NT2/D1 (cell line): ENCODE results near the gene CRP.
"Not testable (repeated sequence)": the region's sequence is repeated elsewhere in the genome, so short reads cannot be mapped to it uniquely, and the experiment has no call there.

ENCODE experiments used
- DNase-seq: peaks from one replicate; pipeline ENCODE4 v3.0.0-alpha.2; 2011; ENCODE audit warnings: low read depth, low spot score
- H3K27me3 ChIP-seq: 2 replicates; pipeline ENCODE4 v1.6.0; 2011; ENCODE audit warnings: mild to moderate bottlenecking; ENCODE audit not compliant: insufficient read length, insufficient read depth
- H3K36me3 ChIP-seq: 2 replicates; pipeline ENCODE4 v1.6.1; 2011; ENCODE audit warnings: mild to moderate bottlenecking, low read length, mixed read lengths; ENCODE audit not compliant: insufficient read depth, insufficient read length
- H3K4me1 ChIP-seq: 2 replicates; pipeline ENCODE4 v1.5.1; 2011; ENCODE audit not compliant: insufficient read depth, insufficient read length
- H3K4me3 ChIP-seq: 2 replicates; pipeline ENCODE4 v1.5.1; 2011; ENCODE audit warnings: low read depth; ENCODE audit not compliant: insufficient read length
- H3K9ac ChIP-seq: 2 replicates; pipeline ENCODE4 v1.6.0; 2011; ENCODE audit warnings: low read depth; ENCODE audit not compliant: insufficient read length
- H3K9me3 ChIP-seq: 2 replicates; pipeline ENCODE4 v1.5.1; 2011; ENCODE audit warnings: mild to moderate bottlenecking, low read length; ENCODE audit not compliant: insufficient read depth
- SUZ12 ChIP-seq: IDR thresholded peaks from 2 replicates; pipeline ENCODE4 v1.6.1; 2011; ENCODE audit not compliant: insufficient read length, insufficient read depth; ENCODE audit errors: extremely low read depth
- YY1 ChIP-seq: IDR thresholded peaks from 2 replicates; pipeline ENCODE4 v1.6.1; 2011; ENCODE audit not compliant: insufficient read length, insufficient read depth
- ZNF274 ChIP-seq: IDR thresholded peaks from 2 replicates; pipeline ENCODE4 v1.6.1; 2011; ENCODE audit warnings: mild to moderate bottlenecking, low read depth, low read length

CRP gene

GRCh38 chr1:159750621-159751020 lies 36.2 kb upstream of the CRP start:
- no peak for DNase-seq
- no peaks in the 10 kb centered on the region for H3K4me1 ChIP-seq
- no peaks in the 10 kb centered on the region for H3K9me3 ChIP-seq
- TF ChIP-seq ZNF274 (no peak), SUZ12 (no peak), YY1 (no peak)
- H3K27me3 ChIP-seq, result no peaks in the 10 kb centered on the region
- no peak overlapping the region for H3K9ac ChIP-seq
- H3K36me3 ChIP-seq, result no peaks in the 10 kb centered on the region
- no peak overlapping the region for H3K4me3 ChIP-seq

GRCh38 chr1:159749630-159750029 lies 35.2 kb upstream of the CRP start:
- H3K27me3 ChIP-seq, result no peaks in the 10 kb centered on the region
- H3K4me1 ChIP-seq, result no peaks in the 10 kb centered on the region
- H3K36me3 ChIP-seq, result no peaks in the 10 kb centered on the region
- TF ChIP-seq YY1, result no peak
- no peak for TF ChIP-seq ZNF274
- TF ChIP-seq SUZ12, result no peak
- no peak overlapping the region for H3K9ac ChIP-seq
- no peaks in the 10 kb centered on the region for H3K9me3 ChIP-seq
- no peak for DNase-seq
- H3K4me3 ChIP-seq, result no peak overlapping the region

- no peak for TF ChIP-seq YY1
- TF ChIP-seq ZNF274, result no peak
- TF ChIP-seq SUZ12, result no peak
- Histone ChIP-seq H3K4me1 (no peaks in the 10 kb centered on the region), H3K36me3 (no peaks in the 10 kb centered on the region)
These were observed 34.0 kb upstream of the CRP start for GRCh38 chr1:159748370-159748769.

GRCh38 chr1:159746666-159747065 lies 32.3 kb upstream of the CRP start:
- H3K9me3 ChIP-seq, result no peaks in the 10 kb centered on the region
- H3K27me3 ChIP-seq, result no peaks in the 10 kb centered on the region
- H3K4me3 ChIP-seq, result no peak overlapping the region
- DNase-seq, result no peak
- no peak for TF ChIP-seq YY1
- no peak for TF ChIP-seq SUZ12
- TF ChIP-seq ZNF274, result no peak
- H3K9ac ChIP-seq, result no peak overlapping the region
- H3K36me3 ChIP-seq, result no peaks in the 10 kb centered on the region
- no peaks in the 10 kb centered on the region for H3K4me1 ChIP-seq

More at GRCh38 chr1:159748370-159748769, 34.0 kb upstream of the CRP start:
- Histone ChIP-seq H3K9me3 (no peaks in the 10 kb centered on the region), H3K4me3 (no peak overlapping the region), H3K9ac (no peak overlapping the region), H3K27me3 (no peaks in the 10 kb centered on the region)
- no peak for DNase-seq

- no peak for DNase-seq
- TF ChIP-seq SUZ12 (no peak), ZNF274 (no peak), YY1 (no peak)
- Histone ChIP-seq H3K4me3 (no peak overlapping the region), H3K27me3 (no peaks in the 10 kb centered on the region), H3K36me3 (no peaks in the 10 kb centered on the region), H3K4me1 (no peaks in the 10 kb centered on the region), H3K9ac (no peak overlapping the region), H3K9me3 (no peaks in the 10 kb centered on the region)
These were observed 29.4 kb upstream of the CRP start for GRCh38 chr1:159743651-159744410.

- Histone ChIP-seq H3K9ac (no peak overlapping the region), H3K9me3 (no peaks in the 10 kb centered on the region), H3K27me3 (no peaks in the 10 kb centered on the region), H3K4me1 (no peaks in the 10 kb centered on the region), H3K4me3 (no peak overlapping the region), H3K36me3 (no peaks in the 10 kb centered on the region)
- DNase-seq, result no peak
- no peak for TF ChIP-seq SUZ12
- no peak for TF ChIP-seq YY1
- no peak for TF ChIP-seq ZNF274
These were observed 23.0 kb upstream of the CRP start for GRCh38 chr1:159737238-159737916.

DNA sequence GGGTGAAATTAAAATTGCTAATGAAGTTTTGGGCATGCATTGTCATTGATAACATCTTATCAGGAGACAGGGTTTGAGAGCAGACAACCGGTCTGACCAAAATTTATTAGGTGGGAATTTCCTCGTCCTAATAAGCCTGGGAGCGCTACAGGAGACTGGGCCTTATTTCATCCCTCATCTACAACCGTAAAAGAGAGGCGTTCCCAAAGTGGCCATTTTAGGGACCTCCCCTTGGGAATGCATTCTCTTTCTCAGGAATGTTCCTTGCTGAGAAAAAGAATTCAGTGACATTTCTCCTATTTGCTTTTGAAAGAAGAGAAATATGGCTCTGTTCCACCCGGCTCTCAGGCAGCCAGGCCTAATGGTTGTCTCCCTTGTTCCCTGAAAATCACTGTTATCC lies 8.8 kb upstream of the CRP start:
- DNase-seq, result peak; percentile 42
- H3K27me3 ChIP-seq, H3K4me3 ChIP-seq, H3K36me3 ChIP-seq, H3K4me1 ChIP-seq, H3K9ac ChIP-seq: not testable (repeated sequence)
- peaks cover 74% of the 10 kb centered on the region for H3K9me3 ChIP-seq
